MG63 (cell line): Measurements from ENCODE around the gene MXI1. TPM values are rescaled to one million over a fixed set of nuclear protein-coding genes. Genes with fewer than 3 reads are reported as not detected.
"Not testable (repeated sequence)": the region's sequence is repeated elsewhere in the genome, so short reads cannot be mapped to it uniquely, and the experiment has no call there.

Experiments
- DNase-seq: peaks from one replicate; pipeline ENCODE4 v3.0.0-alpha.2; 2020
- H3K27me3 ChIP-seq: fragments of 250-450 bp; sonication (Bioruptor Pico); 2 replicates; pipeline ENCODE4 v1.5.1; 2020; ENCODE audit warnings: mild to moderate bottlenecking, moderate library complexity
- H3K36me3 ChIP-seq: fragments of 250-450 bp; sonication (Bioruptor Pico); 2 replicates; pipeline ENCODE4 v1.5.1; 2020; ENCODE audit warnings: mild to moderate bottlenecking, moderate library complexity
- H3K4me3 ChIP-seq: fragments of 250-450 bp; sonication (Bioruptor Pico); 2 replicates; pipeline ENCODE4 v1.5.1; 2020; ENCODE audit warnings: mild to moderate bottlenecking, moderate library complexity
- H3K9me3 ChIP-seq: fragments of 250-450 bp; sonication (Bioruptor Pico); 2 replicates; pipeline ENCODE4 v1.5.1; 2020; ENCODE audit warnings: mild to moderate bottlenecking, moderate library complexity
- total RNA-seq: library from RNA; depleted of rRNA; stranded (reverse); fragments of >200 nt; shearing (Covaris generic); gene quantifications from 2 replicates; pipeline ENCODE4 v1.2.3, GENCODE V29; 2014; ENCODE audit warnings: low replicate concordance

MXI1 gene
- total RNA-seq, 1 experiment from 2014 or later = 13.0 TPM

GRCh38 chr10:110242511-110242910 lies 35.1 kb downstream of the MXI1 start:
- Histone ChIP-seq H3K9me3 (no peaks in the 10 kb centered on the region), H3K27me3 (no peaks in the 10 kb centered on the region), H3K4me3 (no peak overlapping the region), H3K36me3 (no peaks in the 10 kb centered on the region)
- DNase-seq = no peak

- H3K4me3 ChIP-seq = no peak overlapping the region
- no peaks in the 10 kb centered on the region for H3K9me3 ChIP-seq
- no peaks in the 10 kb centered on the region for H3K36me3 ChIP-seq
- H3K27me3 ChIP-seq = no peaks in the 10 kb centered on the region
- DNase-seq = no peak
Measured at GRCh38 chr10:110244550-110244949, 37.1 kb downstream of the MXI1 start.

GRCh38 chr10:110247833-110248232 lies 40.4 kb downstream of the MXI1 start:
- H3K36me3 ChIP-seq, DNase-seq, H3K4me3 ChIP-seq, H3K27me3 ChIP-seq, H3K9me3 ChIP-seq: not testable (repeated sequence)

- not testable (repeated sequence) for H3K27me3 ChIP-seq, DNase-seq, H3K36me3 ChIP-seq, H3K4me3 ChIP-seq, H3K9me3 ChIP-seq
Measured at GRCh38 chr10:110249489-110249888, 42.1 kb downstream of the MXI1 start.

GRCh38 chr10:110251392-110251791 lies 44.0 kb downstream of the MXI1 start:
- H3K9me3 ChIP-seq, DNase-seq, H3K4me3 ChIP-seq, H3K36me3 ChIP-seq, H3K27me3 ChIP-seq: not testable (repeated sequence)

GRCh38 chr10:110252151-110252550 lies 44.7 kb downstream of the MXI1 start:
- Histone ChIP-seq H3K36me3 (no peaks in the 10 kb centered on the region), H3K4me3 (no peak overlapping the region), H3K27me3 (no peaks in the 10 kb centered on the region), H3K9me3 (no peaks in the 10 kb centered on the region)
- DNase-seq = no peak

GRCh38 chr10:110254467-110254866 lies 47.1 kb downstream of the MXI1 start:
- H3K27me3 ChIP-seq = no peaks in the 10 kb centered on the region
- DNase-seq = no peak
- H3K36me3 ChIP-seq = no peaks in the 10 kb centered on the region
- H3K4me3 ChIP-seq = no peak overlapping the region
- no peaks in the 10 kb centered on the region for H3K9me3 ChIP-seq

- no peaks in the 10 kb centered on the region for H3K27me3 ChIP-seq
- H3K9me3 ChIP-seq = no peaks in the 10 kb centered on the region
- H3K4me3 ChIP-seq = no peak overlapping the region
- H3K36me3 ChIP-seq = no peaks in the 10 kb centered on the region
- DNase-seq = no peak
Measured at GRCh38 chr10:110258542-110258941, 51.1 kb downstream of the MXI1 start.

GRCh38 chr10:110259317-110259716 lies 51.9 kb downstream of the MXI1 start:
- Histone ChIP-seq H3K27me3 (no peaks in the 10 kb centered on the region), H3K4me3 (no peak overlapping the region), H3K9me3 (no peaks in the 10 kb centered on the region), H3K36me3 (no peaks in the 10 kb centered on the region)
- no peak for DNase-seq

- Histone ChIP-seq H3K27me3 (no peaks in the 10 kb centered on the region), H3K4me3 (no peak overlapping the region), H3K36me3 (no peaks in the 10 kb centered on the region), H3K9me3 (no peaks in the 10 kb centered on the region)
- DNase-seq = no peak
Measured at GRCh38 chr10:110260746-110261477, 53.5 kb downstream of the MXI1 start.

GRCh38 chr10:110263164-110263563 lies 55.8 kb downstream of the MXI1 start:
- H3K4me3 ChIP-seq = no peak overlapping the region
- no peak for DNase-seq
- H3K27me3 ChIP-seq = no peaks in the 10 kb centered on the region
- H3K9me3 ChIP-seq = no peaks in the 10 kb centered on the region
- H3K36me3 ChIP-seq = no peaks in the 10 kb centered on the region

- Histone ChIP-seq H3K27me3 (no peaks in the 10 kb centered on the region), H3K4me3 (no peak overlapping the region), H3K9me3 (no peaks in the 10 kb centered on the region), H3K36me3 (no peaks in the 10 kb centered on the region)
- no peak for DNase-seq
Measured at GRCh38 chr10:110265573-110266193, 58.3 kb downstream of the MXI1 start.

- no peak for DNase-seq
Measured at GRCh38 chr10:110267276-110267675, 59.9 kb downstream of the MXI1 start.

GRCh38 chr10:110268442-110268841 lies 61.0 kb downstream of the MXI1 start:
- no peak for DNase-seq
- Histone ChIP-seq H3K36me3 (no peaks in the 10 kb centered on the region), H3K4me3 (no peak overlapping the region), H3K9me3 (no peaks in the 10 kb centered on the region), H3K27me3 (no peaks in the 10 kb centered on the region)

More at GRCh38 chr10:110267276-110267675, 59.9 kb downstream of the MXI1 start:
- Histone ChIP-seq H3K36me3 (no peaks in the 10 kb centered on the region), H3K4me3 (no peak overlapping the region), H3K9me3 (no peaks in the 10 kb centered on the region), H3K27me3 (no peaks in the 10 kb centered on the region)

- no peak overlapping the region for H3K4me3 ChIP-seq
Measured at GRCh38 chr10:110268971-110269370, 61.6 kb downstream of the MXI1 start.

GRCh38 chr10:110269374-110270318 lies 62.2 kb downstream of the MXI1 start:
- Histone ChIP-seq H3K9me3 (no peaks in the 10 kb centered on the region), H3K36me3 (no peaks in the 10 kb centered on the region), H3K27me3 (no peaks in the 10 kb centered on the region), H3K4me3 (no peak overlapping the region)
- no peak for DNase-seq

More at GRCh38 chr10:110268971-110269370, 61.6 kb downstream of the MXI1 start:
- DNase-seq = no peak
- Histone ChIP-seq H3K9me3 (no peaks in the 10 kb centered on the region), H3K36me3 (no peaks in the 10 kb centered on the region), H3K27me3 (no peaks in the 10 kb centered on the region)

- not testable (repeated sequence) for DNase-seq, H3K4me3 ChIP-seq, H3K27me3 ChIP-seq, H3K36me3 ChIP-seq, H3K9me3 ChIP-seq
Measured at GRCh38 chr10:110272995-110273394, 65.6 kb downstream of the MXI1 start.
